Ureter (tissue), 1 donor: Measurements from ENCODE around the gene SRP9. TPM values are rescaled to one million over a fixed set of nuclear protein-coding genes. Genes with fewer than 3 reads are reported as not detected.
"Not testable (repeated sequence)": the region's sequence is repeated elsewhere in the genome, so short reads cannot be mapped to it uniquely, and the experiment has no call there.

ENCODE experiments used
- DNase-seq: peaks from one replicate; pipeline ENCODE4 v3.0.0-alpha.2; 2020; ENCODE audit warnings: low spot score
- total RNA-seq: library from RNA; stranded (reverse); gene quantifications from one replicate; pipeline ENCODE4 v1.2.4, GENCODE V29; 2023
- donor health status: DM: yes; HTN: yes; CAD: no.

Gene SRP9
- total RNA-seq, 1 donor from 2014 or later = 249 TPM

GRCh38 chr1:225755671-225756319, 21.8 kb upstream of the SRP9 start:
- no peak for DNase-seq

- DNase-seq = no peak
These were observed 19.5 kb upstream of the SRP9 start for GRCh38 chr1:225757927-225758656.

DNA sequence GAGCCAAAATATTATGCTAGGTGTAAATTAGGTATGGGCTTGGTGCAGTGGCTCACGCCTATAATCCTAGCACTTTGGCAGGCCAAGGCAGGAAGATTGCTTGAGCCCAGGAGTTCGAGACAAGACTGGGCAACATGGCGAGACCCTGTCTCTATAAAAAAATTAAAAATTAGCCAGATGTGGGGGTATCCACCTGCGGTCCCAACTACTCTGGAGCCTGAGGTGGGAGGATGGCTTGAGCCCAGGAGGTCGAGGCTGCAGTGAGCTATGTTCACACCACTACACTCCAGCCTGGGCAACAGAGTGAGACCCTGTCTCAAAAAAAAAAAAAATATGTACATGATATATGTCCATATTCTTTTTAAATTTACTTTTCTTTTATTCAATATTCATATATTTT, 17.7 kb upstream of the SRP9 start:
- not testable (repeated sequence) for DNase-seq

- DNase-seq = no peak
These were observed 17.1 kb upstream of the SRP9 start for GRCh38 chr1:225760531-225760930.

DNA sequence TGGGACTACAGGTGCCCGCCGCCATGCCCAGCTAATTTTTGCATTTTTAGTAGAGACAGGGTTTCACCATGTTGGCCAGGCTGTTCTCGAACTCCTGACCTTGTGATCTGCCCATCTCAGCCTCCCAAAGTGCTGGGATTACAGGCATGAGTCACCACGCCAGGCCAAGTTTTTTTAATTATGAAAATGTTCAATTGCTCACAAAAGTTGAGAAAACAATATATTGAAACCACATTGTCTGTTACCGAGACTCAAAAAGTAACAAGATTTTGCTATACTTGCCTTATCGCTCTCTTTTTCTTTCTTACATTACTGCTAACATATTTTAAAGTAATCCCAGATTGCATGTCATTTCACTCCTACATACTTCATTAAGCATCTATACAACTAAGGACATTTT, 16.2 kb upstream of the SRP9 start:
- not testable (repeated sequence) for DNase-seq

GRCh38 chr1:225762002-225762441, 15.6 kb upstream of the SRP9 start:
- no peak for DNase-seq

DNA sequence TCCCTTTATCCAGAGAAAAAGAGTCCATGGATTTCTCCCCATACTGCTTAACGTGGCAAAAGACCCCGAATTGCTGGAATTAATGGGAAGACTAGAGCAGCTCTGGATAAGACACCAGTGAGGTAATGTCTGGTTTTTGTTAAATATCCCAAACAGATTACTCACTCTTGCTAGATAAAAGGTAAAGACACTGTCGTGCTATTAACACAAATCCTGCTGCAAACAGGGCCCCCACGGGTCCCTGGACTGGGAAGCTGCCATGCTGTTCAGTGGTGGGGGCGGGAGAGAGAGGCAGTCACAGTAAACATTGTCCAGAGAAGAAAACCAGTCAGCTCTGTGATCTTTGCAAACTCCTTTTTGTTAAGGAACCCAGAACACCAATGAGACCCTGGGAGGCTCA, 15.2 kb upstream of the SRP9 start:
- DNase-seq = no peak

DNA sequence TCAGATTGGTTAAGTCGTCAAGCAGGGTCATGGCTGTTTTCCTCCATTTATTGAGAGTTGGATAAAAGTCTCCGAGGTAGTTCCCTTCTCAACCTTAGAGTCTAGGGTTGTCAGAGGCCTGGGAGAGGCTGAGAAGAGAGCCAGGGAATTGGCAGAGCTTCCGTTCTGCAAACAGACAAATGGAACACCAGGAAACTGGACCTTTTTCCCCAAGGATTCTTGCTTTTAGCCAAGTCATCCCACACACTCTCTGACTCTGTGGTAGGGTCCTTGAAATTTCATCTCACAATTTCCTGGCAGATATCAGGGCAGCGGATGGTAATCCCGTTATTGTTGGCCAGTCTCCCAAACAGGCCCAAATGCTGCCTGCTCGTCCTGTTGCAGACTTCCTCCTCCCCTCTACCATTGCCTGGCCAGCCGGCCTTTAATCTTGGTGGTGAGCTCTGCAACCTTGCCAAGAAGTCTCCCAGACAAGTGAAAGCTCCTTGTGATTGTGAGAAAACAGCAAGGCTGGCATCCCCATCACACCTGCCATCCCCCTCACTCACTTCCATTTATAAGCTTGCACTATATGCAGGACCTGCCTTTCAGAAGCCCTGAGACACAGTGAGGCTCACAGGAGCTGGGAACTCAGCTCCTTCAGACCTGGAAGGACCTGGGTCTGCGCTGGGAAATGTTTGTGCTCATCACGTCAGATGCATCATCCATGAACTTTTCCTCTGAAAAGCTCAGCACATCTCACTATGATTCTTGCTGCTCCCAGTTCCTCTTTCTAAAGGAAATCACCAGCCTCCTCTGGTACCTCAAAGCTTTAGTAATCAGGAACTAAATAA, 13.7 kb upstream of the SRP9 start:
- DNase-seq = peak; percentile 51

DNA sequence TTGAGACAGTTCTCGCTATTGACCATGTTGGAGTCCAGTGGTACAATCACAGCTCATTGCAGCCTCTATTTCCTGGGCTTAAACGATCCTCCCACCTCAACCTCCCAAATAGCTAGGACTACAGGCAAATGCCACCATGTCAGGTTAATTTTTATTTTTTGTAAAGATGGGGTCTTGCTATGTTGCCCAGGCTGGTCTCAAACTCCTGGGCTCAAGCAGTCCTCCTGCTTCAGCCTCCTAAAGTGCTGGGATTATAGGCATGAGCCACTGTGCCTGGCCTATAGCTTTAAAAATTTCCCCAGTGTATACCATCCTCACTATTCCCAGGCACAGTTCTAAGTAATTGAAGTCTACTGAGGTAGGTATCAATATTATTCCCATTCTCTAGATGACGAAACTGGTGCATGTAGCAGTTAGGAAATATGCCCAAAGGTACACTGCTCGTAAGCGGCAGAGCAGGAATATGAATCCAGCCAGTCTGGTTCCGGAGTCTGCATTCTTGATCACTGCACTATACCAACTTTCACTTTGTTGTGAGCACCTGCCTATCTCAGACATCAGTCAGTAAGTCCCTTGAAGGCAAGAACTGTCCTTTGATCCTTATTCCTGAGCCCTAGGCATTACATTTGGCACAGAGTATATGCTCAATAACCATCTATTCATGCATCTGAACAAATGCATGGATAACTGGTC, 11.5 kb upstream of the SRP9 start:
- peak; percentile 41 for DNase-seq

GRCh38 chr1:225766967-225767633, 10.5 kb upstream of the SRP9 start:
- DNase-seq = peak; percentile 67

- peak; percentile 78 for DNase-seq
These were observed 9.7 kb upstream of the SRP9 start for GRCh38 chr1:225767634-225768540.

DNA sequence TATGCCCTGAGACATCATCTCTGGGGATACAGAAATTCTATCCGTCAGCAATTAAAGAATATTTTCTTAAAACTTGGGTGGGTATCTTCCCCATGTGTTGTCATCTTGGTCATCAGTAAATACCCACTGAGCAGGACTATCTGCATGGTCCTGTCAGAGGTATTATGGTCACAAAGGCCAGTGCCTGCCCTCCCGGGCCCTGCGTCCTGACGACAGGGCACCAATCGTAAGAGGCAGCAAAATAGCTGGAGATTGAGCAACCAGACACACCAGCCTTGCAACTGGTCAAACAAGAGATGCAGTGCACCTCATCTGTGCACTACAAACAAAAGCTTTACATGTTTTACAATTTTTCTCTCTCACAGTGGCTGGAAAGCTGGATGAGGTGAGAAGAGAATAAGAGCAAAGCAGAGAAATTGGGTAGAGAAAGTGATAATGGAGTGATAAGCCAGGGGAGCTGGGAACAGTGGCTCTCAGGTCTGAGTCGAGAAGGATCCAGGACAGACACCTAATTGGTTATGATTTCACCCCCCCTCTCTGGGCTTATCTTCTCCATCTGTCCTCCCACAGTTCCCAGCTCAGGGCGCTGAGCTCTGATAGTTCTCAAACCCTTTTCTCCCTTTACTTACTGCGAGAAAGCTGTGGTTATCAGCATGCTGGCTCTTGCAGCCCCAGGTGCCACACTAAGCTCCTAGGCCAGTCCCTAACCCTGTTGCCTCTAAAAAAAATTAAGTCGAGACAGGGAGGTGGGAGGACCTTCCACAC, 8.8 kb upstream of the SRP9 start:
- no peak for DNase-seq

DNA sequence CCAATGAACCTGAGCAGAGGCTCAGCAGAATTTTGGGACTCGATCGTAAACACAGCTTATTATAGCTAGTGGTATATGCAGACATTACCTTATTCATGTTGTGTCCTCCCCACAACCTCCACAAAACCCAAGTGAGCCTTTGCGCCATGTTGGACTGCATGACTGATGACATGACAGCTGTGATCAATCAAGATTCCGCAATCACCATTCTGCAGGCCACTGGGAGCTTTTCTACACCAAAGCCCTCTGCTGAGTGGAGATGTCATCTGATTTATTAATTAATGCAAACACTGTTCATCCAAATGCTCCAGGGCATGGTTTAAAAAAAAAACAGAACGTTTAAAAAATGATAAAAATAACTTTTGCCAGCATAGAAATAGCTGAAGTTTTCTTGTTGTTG, 7.9 kb upstream of the SRP9 start:
- no peak for DNase-seq

DNA sequence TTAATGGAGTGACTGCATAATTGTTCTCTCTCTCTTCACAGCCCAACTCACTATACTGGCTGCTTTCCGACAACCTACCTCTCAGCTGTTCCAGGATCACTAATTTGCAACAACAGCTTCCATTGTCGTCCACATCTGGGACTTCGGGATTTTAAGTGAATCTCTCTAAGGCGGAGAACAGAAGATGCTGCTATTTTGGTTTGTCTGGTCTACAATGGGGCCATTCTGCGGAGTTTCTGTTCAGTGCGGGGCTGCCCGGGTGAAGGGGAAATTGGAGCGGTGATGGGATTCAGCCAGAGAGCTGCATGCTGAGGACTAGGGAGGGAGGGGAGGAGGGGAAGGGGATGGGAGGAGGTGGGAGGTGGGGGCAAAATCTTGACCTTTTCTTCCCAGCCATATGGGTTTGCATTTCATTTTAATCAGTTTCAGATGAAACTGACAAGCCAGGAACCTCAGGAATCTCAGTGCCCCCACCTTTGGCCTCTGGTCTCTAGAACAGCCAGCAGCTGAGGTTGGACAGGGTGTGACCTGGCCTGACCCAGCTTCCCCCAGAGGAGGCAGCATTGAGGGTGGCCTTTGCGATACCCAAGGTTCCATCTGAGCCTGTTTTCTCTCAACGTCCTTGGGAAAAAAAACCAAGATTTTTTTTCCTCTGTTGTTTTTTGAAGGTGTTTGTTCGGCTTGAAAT, 6.9 kb upstream of the SRP9 start:
- no peak for DNase-seq

DNA sequence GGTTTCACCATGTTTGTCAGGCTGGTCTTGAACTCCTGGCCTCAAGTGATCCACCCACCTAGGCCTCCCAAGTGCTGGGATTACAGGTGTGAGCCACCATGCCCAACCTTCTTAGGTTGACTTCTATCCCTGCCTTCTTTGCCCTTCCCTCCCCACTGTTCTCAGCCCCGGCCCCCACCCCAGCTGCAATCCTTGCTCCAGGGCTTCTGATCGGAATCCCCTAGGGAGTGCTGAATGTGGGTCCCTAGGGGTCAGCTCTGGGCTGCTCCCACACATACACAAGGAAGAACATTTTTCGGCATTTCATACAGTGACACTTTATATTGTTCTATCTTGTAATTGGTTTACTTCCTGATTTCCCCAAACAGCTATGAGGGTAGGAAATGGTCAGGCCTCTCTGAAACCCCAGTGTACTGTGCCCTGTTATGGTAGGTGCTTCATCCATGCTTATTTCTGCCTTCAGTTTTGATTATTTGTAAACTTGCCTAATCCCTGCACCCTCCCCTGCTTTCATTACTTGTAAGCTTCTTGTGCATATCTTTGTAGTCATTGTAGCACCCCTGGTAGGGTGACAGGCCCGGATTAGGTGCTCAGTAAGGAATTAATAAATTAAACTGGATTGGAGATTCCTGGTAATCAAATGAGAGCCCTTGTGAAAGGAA, 5.8 kb upstream of the SRP9 start:
- DNase-seq = no peak

DNA sequence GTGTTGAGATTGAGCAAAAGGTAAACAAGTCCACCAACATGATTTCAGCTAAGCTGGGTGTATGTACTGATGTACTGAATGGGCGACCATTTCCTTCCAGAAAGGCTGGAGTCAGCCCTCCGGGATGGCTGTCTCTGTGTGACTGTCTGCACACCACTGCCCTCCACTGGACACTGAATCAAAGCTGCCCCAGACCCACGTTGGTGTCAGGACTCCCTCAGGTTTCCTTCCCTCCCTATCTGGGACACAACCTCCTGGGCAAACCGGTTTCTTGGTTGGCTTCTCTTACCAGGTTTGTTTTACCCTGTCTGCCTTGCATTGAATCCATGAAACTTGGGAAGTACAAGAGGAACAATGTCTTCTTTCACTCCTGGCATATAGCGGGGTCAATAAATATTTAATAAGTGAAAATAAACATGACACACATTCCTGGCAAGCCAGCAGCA, 5.3 kb upstream of the SRP9 start:
- DNase-seq = peak; percentile 93

DNA sequence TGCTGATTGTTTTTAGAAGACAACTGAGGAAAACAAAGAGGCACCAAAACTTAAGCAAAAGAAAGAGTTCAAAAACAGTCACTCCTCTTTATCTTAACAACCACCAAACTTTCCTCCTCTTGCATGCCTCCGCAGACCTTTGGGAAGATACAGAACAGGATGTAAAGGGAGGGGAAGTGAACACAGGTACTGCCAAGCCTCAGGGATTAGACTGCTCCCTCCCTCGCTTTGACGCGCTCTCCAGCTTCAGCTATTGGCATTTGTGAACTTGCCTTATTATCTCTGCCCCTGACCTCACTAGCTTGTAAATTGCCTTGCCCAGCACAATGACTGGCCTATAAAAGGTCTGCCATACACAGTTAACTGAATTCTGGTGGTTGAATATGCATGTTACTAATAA, 4.8 kb upstream of the SRP9 start:
- DNase-seq = no peak
